Right lobe of liver (tissue), 4 donors: ENCODE data around the gene SNX9.

ENCODE experiments used
- POLR2A ChIP-seq: fragments of 450-650 bp; IDR thresholded peaks from one replicate; pipeline ENCODE4 v1.6.1; 2017; ENCODE audit warnings: antibody characterized with exemption, mild to moderate bottlenecking
- TF ChIP-seq, protein P1 (sequence below), 4 donors: fragments of 200-600 bp in 3 of 4; fragments of 450-650 bp in 1 of 4; IDR thresholded peaks; one replicate each; pipeline versions ENCODE4 v1.5.1 to v1.8.0; 2016 to 2022; ENCODE audit warnings: antibody characterized with exemption in 4 of 4, mild to moderate bottlenecking in 2 of 4
- donor health status: DM: no; HTN: no; CAD: no.
- donor health status: DM: no; HTN: no; CAD: no.
- donor health status: DM: no; HTN: yes; CAD: no.

GRCh38 chr6:157965387-157965786 lies 142.3 kb downstream of the SNX9 start:
- TF ChIP-seq, protein P1, sequence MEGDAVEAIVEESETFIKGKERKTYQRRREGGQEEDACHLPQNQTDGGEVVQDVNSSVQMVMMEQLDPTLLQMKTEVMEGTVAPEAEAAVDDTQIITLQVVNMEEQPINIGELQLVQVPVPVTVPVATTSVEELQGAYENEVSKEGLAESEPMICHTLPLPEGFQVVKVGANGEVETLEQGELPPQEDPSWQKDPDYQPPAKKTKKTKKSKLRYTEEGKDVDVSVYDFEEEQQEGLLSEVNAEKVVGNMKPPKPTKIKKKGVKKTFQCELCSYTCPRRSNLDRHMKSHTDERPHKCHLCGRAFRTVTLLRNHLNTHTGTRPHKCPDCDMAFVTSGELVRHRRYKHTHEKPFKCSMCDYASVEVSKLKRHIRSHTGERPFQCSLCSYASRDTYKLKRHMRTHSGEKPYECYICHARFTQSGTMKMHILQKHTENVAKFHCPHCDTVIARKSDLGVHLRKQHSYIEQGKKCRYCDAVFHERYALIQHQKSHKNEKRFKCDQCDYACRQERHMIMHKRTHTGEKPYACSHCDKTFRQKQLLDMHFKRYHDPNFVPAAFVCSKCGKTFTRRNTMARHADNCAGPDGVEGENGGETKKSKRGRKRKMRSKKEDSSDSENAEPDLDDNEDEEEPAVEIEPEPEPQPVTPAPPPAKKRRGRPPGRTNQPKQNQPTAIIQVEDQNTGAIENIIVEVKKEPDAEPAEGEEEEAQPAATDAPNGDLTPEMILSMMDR (IDR thresholded peaks at IDR 0.05), result no peak
- no peak for TF ChIP-seq POLR2A
